H9 (cell line): ENCODE measurements around the gene PGM2. TPM values are rescaled to one million over a fixed set of nuclear protein-coding genes. Genes with fewer than 3 reads are reported as not detected.

Experiments used
- DNase-seq: peaks from one replicate; pipeline ENCODE4 v3.0.0-alpha.2; 2017
- H2AFZ ChIP-seq: one replicate; pipeline ENCODE4 v1.6.1; 2013; ENCODE audit warnings: mild to moderate bottlenecking, low read length, control low read depth, moderate library complexity
- H2AK5ac ChIP-seq: 2 replicates; pipeline ENCODE4 v1.6.1; 2013; ENCODE audit warnings: low read length, control low read depth, mixed read lengths; ENCODE audit not compliant: insufficient read length
- H2BK120ac ChIP-seq: one replicate; pipeline ENCODE4 v1.6.1; 2013; ENCODE audit warnings: low read depth, mild to moderate bottlenecking, low read length, control low read depth, inconsistent platforms; ENCODE audit not compliant: poor library complexity, severe bottlenecking
- H2BK12ac ChIP-seq: 2 replicates; pipeline ENCODE4 v1.6.1; 2013; ENCODE audit warnings: low read length, control low read depth, mixed read lengths, low read depth; ENCODE audit not compliant: insufficient read length
- H2BK15ac ChIP-seq: 2 replicates; pipeline ENCODE4 v1.6.1; 2013; ENCODE audit warnings: low read depth, low read length, control low read depth
- H2BK20ac ChIP-seq: one replicate; pipeline ENCODE4 v1.6.1; 2013; ENCODE audit warnings: low read depth, mild to moderate bottlenecking, low read length, control low read depth, inconsistent platforms; ENCODE audit not compliant: poor library complexity, severe bottlenecking
- H2BK5ac ChIP-seq: 2 replicates; pipeline ENCODE4 v1.6.1; 2013; ENCODE audit warnings: low read length, control low read depth, mixed read lengths; ENCODE audit not compliant: insufficient read length
- H3K14ac ChIP-seq: 2 replicates; pipeline ENCODE4 v1.6.1; 2013; ENCODE audit warnings: low read length, control low read depth; ENCODE audit not compliant: insufficient read depth
- H3K18ac ChIP-seq: 2 replicates; pipeline ENCODE4 v1.6.1; 2013; ENCODE audit warnings: low read depth, mild to moderate bottlenecking, mixed read lengths, low read length, control low read depth; ENCODE audit not compliant: insufficient read length
- H3K23ac ChIP-seq: 2 replicates; pipeline ENCODE4 v1.6.1; 2013; ENCODE audit warnings: low read length, control low read depth, mixed read lengths, low read depth; ENCODE audit not compliant: insufficient read length
- H3K23me2 ChIP-seq: 2 replicates; pipeline ENCODE4 v1.6.1; 2013; ENCODE audit warnings: low read depth, mild to moderate bottlenecking, mixed read lengths, low read length, control low read depth; ENCODE audit not compliant: insufficient read length, poor library complexity, severe bottlenecking
- H3K27ac ChIP-seq: 2 replicates; pipeline ENCODE4 v1.5.1; 2013; ENCODE audit warnings: low read length, control low read depth, mixed read lengths, low read depth; ENCODE audit not compliant: insufficient read length
- H3K27me3 ChIP-seq: 2 replicates; pipeline ENCODE4 v1.6.1; 2013; ENCODE audit warnings: low read length, control low read depth, inconsistent platforms; ENCODE audit not compliant: insufficient read depth
- H3K4ac ChIP-seq: 2 replicates; pipeline ENCODE4 v1.6.1; 2013; ENCODE audit warnings: low read depth, mild to moderate bottlenecking, control low read depth, inconsistent platforms, low read length, moderate library complexity
- H3K4me1 ChIP-seq: 2 replicates; pipeline ENCODE4 v1.6.1; 2013; ENCODE audit warnings: low read length, control low read depth, inconsistent platforms; ENCODE audit not compliant: insufficient read depth
- H3K4me2 ChIP-seq: 2 replicates; pipeline ENCODE4 v1.6.1; 2013; ENCODE audit warnings: low read length, control low read depth, mixed read lengths; ENCODE audit not compliant: insufficient read length, insufficient read depth
- H3K56ac ChIP-seq: 2 replicates; pipeline ENCODE4 v1.6.1; 2013; ENCODE audit warnings: low read depth, mild to moderate bottlenecking, mixed read lengths, low read length, control low read depth; ENCODE audit not compliant: insufficient read length
- H3K79me1 ChIP-seq: 2 replicates; pipeline ENCODE4 v1.6.1; 2013; ENCODE audit warnings: low read depth, mild to moderate bottlenecking, moderate library complexity, low read length, control low read depth, inconsistent platforms; ENCODE audit not compliant: insufficient read depth, poor library complexity, severe bottlenecking
- H3K79me2 ChIP-seq: 2 replicates; pipeline ENCODE4 v1.6.1; 2013; ENCODE audit warnings: low read length, control low read depth, inconsistent platforms; ENCODE audit not compliant: insufficient read depth
- H3K9ac ChIP-seq: 2 replicates; pipeline ENCODE4 v1.6.1; 2013; ENCODE audit warnings: low read length, control low read depth, mixed read lengths; ENCODE audit not compliant: insufficient read length; ENCODE audit errors: extremely low read depth
- H3K9me3 ChIP-seq: one replicate; pipeline ENCODE4 v1.6.1; 2013; ENCODE audit warnings: low read depth, low read length, inconsistent platforms; ENCODE audit not compliant: control insufficient read depth
- H3T11ph ChIP-seq: one replicate; pipeline ENCODE4 v1.6.1; 2013; ENCODE audit warnings: mild to moderate bottlenecking, low read length, control low read depth, inconsistent platforms
- H4K20me1 ChIP-seq: one replicate; pipeline ENCODE4 v1.6.1; 2013; ENCODE audit not compliant: control insufficient read depth, insufficient read length, insufficient read depth
- H4K5ac ChIP-seq: 2 replicates; pipeline ENCODE4 v1.6.1; 2013; ENCODE audit warnings: low read depth, mild to moderate bottlenecking, mixed read lengths, low read length, control low read depth; ENCODE audit not compliant: insufficient read length
- H4K8ac ChIP-seq: replicated peaks from 2 replicates; pipeline ENCODE4 v1.6.1; 2013; ENCODE audit warnings: low read length, control low read depth, mixed read lengths, low read depth; ENCODE audit not compliant: insufficient read length
- H4K91ac ChIP-seq: 2 replicates; pipeline ENCODE4 v1.6.1; 2013; ENCODE audit warnings: low read depth, mild to moderate bottlenecking, moderate library complexity, mixed read lengths, low read length, control low read depth; ENCODE audit not compliant: insufficient read length
- H3K27ac Mint-ChIP-seq, 3 experiments: 2 replicates in 2 of 3; 3 replicates in 1 of 3; pipeline ENCODE4 v1.8.0; 2020 to 2021; ENCODE audit warnings: mixed read lengths in 3 of 3, mild to moderate bottlenecking in 1 of 3, moderate library complexity in 1 of 3
- H3K27me3 Mint-ChIP-seq: 2 replicates; pipeline ENCODE4 v1.8.0; 2021; ENCODE audit warnings: low read depth, mild to moderate bottlenecking, moderate library complexity, mixed read lengths
- H3K36me3 Mint-ChIP-seq, 3 experiments: 2 replicates in 2 of 3; 3 replicates in 1 of 3; pipeline ENCODE4 v1.8.0; 2020 to 2021; ENCODE audit warnings: low read depth in 3 of 3, mixed read lengths in 3 of 3; ENCODE audit not compliant: insufficient read depth in 1 of 3
- H3K4me1 Mint-ChIP-seq, 2 experiments: 2 replicates each; pipeline ENCODE4 v1.8.0; 2020; ENCODE audit warnings: mixed read lengths in 2 of 2
- H3K4me3 Mint-ChIP-seq, 2 experiments: 2 replicates in 1 of 2; 3 replicates in 1 of 2; pipeline ENCODE4 v1.8.0; 2020 to 2021; ENCODE audit warnings: mild to moderate bottlenecking in 2 of 2, mixed read lengths in 2 of 2, moderate library complexity in 1 of 2
- H3K9me3 Mint-ChIP-seq, 2 experiments: 2 replicates in 1 of 2; 3 replicates in 1 of 2; pipeline ENCODE4 v1.8.0; 2020; ENCODE audit warnings: mild to moderate bottlenecking in 2 of 2, mixed read lengths in 2 of 2, moderate library complexity in 1 of 2
- WGBS: extraction: QIAGEN DNeasy Blood & Tissue Kit; methylation state at CpG from one replicate; pipeline ENCODE4 v1.1.7; 2013; ENCODE audit warnings: missing lambda C conversion rate, low lambda C conversion rate, mixed read lengths; ENCODE audit not compliant: insufficient read length; ENCODE audit errors: extremely low coverage; 5-methylcytosine and 5-hydroxymethylcytosine counted together
- total RNA-seq: library from RNA; stranded (reverse); gene quantifications from 2 replicates; pipeline ENCODE4 v1.2.1, GENCODE V29; 2021
- TF ChIP-seq, protein P1 (sequence below): fragments of 200-600 bp; sonication (generic); conservative IDR thresholded peaks from 3 replicates; pipeline ENCODE4 v1.8.0; 2021; ENCODE audit warnings: antibody characterized with exemption, mild to moderate bottlenecking

PGM2 gene
- total RNA-seq, 1 experiment from 2014 or later, result 26.6 TPM

DNA sequence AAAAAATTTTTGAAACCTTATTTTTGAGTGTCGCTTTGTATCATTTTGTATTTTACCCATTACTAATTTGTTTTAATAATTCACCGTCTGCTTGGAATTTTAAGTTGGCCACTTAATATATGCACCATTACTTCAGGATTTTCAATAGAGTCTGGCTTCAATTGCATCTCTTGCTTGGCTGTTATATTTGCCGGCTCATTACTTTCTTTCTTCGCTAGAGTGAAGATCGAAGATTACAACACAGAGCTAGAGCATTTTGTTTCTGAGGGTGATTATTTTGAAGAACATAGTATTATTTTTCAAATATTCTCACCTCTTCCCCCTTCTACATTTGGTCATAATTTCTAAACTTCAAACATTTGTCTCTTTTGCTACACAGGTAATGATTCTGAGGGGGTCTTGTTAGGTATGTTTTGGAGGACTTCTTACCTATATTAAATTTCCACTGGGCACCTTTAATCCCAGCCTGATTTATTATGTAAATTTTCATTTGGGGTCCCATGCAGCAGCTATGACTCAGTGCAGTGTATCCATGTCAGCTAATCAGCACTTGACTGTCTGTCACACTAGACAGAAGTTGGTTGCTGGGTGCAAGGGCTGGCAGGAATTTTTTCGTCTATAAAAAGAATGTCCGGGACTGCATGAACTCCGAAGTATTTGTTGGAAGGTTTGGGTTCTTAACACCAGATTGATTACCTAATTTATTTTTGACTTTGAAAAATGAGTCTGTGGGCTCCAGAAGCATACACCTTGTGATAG is 83.0 kb downstream of the PGM2 start:
- no peak overlapping the region for H4K5ac ChIP-seq
- H3K56ac ChIP-seq, result no peak overlapping the region
- H2AK5ac ChIP-seq, result no peak overlapping the region
- Mint-ChIP-seq H3K27me3 (no peaks in the 10 kb centered on the region), H3K4me1 (peaks cover 5 to 19% of the 10 kb centered on the region in 2 experiments; a peak in 3 of 4 replicates), H3K36me3 (no peaks in the 10 kb centered on the region), H3K9me3 (no peaks in the 10 kb centered on the region), H3K27ac (no peak overlapping the region), H3K4me3 (no peak overlapping the region)
- H3K23me2 ChIP-seq, result no peaks in the 10 kb centered on the region
- H3K27ac ChIP-seq, result no peak overlapping the region
- no peak overlapping the region for H2AFZ ChIP-seq
- no peaks in the 10 kb centered on the region for H3K4me1 ChIP-seq
- H2BK120ac ChIP-seq, result no peak overlapping the region
- no peak overlapping the region for H3K14ac ChIP-seq
- H3K27me3 ChIP-seq, result no peaks in the 10 kb centered on the region
- no peak for DNase-seq
- H3K18ac ChIP-seq, result no peak overlapping the region
- TF ChIP-seq, protein P1, sequence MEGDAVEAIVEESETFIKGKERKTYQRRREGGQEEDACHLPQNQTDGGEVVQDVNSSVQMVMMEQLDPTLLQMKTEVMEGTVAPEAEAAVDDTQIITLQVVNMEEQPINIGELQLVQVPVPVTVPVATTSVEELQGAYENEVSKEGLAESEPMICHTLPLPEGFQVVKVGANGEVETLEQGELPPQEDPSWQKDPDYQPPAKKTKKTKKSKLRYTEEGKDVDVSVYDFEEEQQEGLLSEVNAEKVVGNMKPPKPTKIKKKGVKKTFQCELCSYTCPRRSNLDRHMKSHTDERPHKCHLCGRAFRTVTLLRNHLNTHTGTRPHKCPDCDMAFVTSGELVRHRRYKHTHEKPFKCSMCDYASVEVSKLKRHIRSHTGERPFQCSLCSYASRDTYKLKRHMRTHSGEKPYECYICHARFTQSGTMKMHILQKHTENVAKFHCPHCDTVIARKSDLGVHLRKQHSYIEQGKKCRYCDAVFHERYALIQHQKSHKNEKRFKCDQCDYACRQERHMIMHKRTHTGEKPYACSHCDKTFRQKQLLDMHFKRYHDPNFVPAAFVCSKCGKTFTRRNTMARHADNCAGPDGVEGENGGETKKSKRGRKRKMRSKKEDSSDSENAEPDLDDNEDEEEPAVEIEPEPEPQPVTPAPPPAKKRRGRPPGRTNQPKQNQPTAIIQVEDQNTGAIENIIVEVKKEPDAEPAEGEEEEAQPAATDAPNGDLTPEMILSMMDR, result no peak
- no peaks in the 10 kb centered on the region for H3K79me1 ChIP-seq
- no peak overlapping the region for H3K9ac ChIP-seq
- no peaks in the 10 kb centered on the region for H4K20me1 ChIP-seq
- no peak overlapping the region for H4K91ac ChIP-seq
- H3K79me2 ChIP-seq, result no peaks in the 10 kb centered on the region
- H2BK12ac ChIP-seq, result no peak overlapping the region
- WGBS, result no CpG with 5 or more reads among the region's 8 CpGs
- H3K4me2 ChIP-seq, result no peak overlapping the region
- H3K23ac ChIP-seq, result no peak overlapping the region
- no peak overlapping the region for H2BK5ac ChIP-seq
- no peak overlapping the region for H4K8ac ChIP-seq
- no peak overlapping the region for H3T11ph ChIP-seq
- H2BK15ac ChIP-seq, result no peak overlapping the region
- H3K9me3 ChIP-seq, result no peaks in the 10 kb centered on the region
- H3K4ac ChIP-seq, result no peak overlapping the region
- no peak overlapping the region for H2BK20ac ChIP-seq
